ENCODE data around the gene ADIPOR2.

Gene ADIPOR2

DNA sequence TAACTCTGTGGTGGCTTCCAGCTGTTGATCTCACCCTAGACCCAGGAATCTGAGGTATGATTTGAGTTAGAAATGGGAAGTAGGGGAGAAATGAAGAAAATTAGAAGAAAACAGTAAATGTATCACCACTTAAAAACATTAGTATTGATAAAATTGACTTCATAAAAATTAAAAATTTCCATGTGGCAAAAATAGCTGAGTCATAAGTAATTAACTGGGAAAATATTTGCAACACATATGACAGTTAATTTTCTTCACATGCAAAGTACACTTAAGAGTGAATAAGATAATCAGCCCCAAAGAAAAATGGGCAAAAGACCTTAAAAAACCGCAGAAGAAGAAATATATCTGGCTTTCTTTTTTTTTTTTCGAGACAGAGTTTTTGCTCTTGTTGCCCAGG, 25.5 kb upstream of the ADIPOR2 start:
- no peak for DNase-seq (ENCODE audit: low read depth)
- TF ChIP-seq, protein P1, sequence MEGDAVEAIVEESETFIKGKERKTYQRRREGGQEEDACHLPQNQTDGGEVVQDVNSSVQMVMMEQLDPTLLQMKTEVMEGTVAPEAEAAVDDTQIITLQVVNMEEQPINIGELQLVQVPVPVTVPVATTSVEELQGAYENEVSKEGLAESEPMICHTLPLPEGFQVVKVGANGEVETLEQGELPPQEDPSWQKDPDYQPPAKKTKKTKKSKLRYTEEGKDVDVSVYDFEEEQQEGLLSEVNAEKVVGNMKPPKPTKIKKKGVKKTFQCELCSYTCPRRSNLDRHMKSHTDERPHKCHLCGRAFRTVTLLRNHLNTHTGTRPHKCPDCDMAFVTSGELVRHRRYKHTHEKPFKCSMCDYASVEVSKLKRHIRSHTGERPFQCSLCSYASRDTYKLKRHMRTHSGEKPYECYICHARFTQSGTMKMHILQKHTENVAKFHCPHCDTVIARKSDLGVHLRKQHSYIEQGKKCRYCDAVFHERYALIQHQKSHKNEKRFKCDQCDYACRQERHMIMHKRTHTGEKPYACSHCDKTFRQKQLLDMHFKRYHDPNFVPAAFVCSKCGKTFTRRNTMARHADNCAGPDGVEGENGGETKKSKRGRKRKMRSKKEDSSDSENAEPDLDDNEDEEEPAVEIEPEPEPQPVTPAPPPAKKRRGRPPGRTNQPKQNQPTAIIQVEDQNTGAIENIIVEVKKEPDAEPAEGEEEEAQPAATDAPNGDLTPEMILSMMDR (conservative IDR thresholded peaks at IDR 0.05; ENCODE audit: low read depth, low read length): no peak

DNA sequence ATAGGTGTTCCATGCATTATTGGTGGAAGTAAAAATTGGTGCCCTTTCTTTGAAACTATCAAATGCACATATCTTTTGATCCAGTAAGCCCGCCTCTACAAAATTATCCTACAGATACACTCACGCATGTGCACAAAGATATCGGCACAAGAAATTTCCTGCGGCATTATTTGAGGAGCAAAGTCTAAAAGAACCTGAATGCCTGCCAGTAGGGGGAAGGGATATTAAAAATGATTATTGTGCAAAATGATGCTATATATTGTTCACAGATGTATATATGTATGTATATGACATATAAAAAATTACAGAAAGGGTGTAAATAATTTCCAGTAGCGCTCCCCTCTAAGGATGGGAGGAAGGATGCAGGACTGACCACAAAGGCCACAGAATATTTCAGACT, 24.7 kb upstream of the ADIPOR2 start:
- TF ChIP-seq, protein P1 (conservative IDR thresholded peaks at IDR 0.05; ENCODE audit: low read depth, low read length): no peak
- DNase-seq (ENCODE audit: low read depth): no peak
- no peak overlapping the region for H3K4me3 ChIP-seq (ENCODE audit: low read length)

More for the DNA sequence above, 25.5 kb upstream of the ADIPOR2 start:
- no peak overlapping the region for H3K4me3 ChIP-seq (ENCODE audit: low read length)

DNA sequence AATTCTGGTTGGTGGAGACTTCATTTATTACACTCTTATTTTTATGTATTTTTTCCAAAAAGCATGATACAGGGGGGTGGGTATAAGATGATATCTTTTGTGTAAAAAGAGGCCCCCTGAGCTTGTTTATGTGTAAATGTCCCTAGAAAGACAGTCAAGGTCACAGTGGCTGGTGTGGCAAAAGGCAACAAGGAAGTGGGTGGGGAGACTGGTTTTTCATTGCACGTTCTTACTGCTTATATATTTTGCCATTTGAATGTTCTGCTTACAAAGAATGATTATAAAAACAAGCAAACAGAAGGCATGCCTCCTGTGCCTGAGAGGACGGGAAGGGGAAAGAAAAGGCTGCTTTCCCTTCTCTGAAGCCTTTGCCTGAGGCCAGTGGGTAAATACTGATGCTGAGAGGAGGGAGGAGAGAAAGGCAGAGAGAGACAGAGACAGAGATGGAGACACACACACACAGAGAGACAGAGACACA, 24.1 kb upstream of the ADIPOR2 start:
- no peak for DNase-seq (ENCODE audit: low read depth)
- no peak overlapping the region for H3K4me3 ChIP-seq (ENCODE audit: low read length)
- TF ChIP-seq, protein P1 (conservative IDR thresholded peaks at IDR 0.05; ENCODE audit: low read depth, low read length): no peak

DNA sequence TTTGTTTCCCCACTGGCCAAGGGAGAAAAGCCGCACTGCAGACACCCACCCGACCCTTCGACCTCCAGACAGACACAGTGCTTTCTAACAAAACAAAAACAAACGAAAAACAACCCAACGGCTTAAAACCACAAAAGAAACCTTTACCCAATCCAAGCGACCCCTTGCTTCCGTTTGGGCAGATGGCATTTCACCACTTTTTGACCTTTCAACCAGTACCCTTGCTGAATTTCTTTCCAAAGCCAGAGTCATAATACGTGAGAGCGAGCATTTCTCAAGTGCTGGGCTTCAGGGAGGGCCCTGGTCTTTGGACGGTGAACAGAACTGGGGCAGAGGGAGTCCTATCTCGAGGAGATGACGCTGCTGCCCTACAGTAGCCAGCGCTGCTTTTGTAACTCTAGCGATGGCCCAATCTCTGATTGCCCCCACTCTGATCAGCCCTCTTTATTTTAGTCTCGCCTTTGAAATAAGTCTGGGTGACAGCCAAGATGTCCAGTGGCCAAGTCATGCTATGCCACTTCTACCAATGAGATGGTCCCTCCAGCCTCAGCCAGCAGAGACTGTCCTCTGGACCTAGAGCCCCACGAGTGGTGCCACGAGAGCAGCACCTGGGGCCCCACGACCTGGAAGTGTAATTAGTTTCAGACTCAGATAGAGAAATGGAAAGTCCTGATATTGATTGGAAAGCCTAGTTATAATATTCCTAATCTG, 21.9 kb upstream of the ADIPOR2 start:
- no peak overlapping the region for H3K4me3 ChIP-seq (ENCODE audit: low read length)
- TF ChIP-seq, protein P1 (conservative IDR thresholded peaks at IDR 0.05; ENCODE audit: low read depth, low read length): no peak
- no peak for DNase-seq (ENCODE audit: low read depth)

DNA sequence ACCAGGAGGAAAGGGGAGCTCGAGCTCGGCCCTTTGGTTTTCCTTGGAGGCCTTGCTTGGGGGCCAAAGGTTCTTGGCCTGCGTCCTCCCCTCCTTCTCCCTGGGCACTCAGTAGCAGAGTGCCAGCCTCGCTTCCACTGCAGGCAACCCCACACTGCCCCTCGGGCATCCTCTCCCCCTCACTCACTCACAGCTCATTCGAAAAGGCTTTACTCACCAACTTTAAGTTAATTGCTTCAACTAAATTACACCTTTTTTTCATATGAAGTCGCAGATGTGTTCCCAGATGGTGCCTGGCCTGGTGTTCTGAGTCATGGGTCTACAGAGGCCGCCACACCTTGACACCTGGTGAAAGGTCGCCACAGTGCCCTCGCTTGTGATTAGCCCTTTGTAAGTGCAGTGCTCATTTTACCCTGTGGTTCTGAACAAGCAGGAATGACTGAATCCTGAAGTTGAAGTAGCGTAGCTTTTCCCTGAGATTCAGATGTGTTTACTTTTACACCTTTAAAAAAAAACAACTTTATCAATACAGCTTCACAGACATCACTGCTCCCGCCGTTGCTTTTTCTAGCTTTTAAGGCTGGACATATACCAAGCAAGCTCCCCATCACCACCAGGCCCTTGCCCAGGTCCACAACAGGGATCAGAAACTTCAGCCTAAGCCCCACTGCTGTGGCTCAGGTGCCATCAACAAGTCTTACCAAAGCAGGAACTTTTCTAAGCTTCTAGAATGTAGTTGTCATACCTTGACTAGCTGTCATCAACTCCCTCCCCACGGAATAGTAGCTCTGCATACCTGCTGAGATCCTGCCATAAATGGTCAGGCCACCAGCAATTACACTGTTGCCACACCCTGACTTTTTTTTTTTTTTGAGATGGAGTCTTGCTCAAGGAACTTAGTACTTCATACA, 20.3 kb upstream of the ADIPOR2 start:
- DNase-seq (ENCODE audit: low read depth): no peak
- H3K4me3 ChIP-seq (ENCODE audit: low read length): no peak overlapping the region
- TF ChIP-seq, protein P1 (conservative IDR thresholded peaks at IDR 0.05; ENCODE audit: low read depth, low read length): no peak

DNA sequence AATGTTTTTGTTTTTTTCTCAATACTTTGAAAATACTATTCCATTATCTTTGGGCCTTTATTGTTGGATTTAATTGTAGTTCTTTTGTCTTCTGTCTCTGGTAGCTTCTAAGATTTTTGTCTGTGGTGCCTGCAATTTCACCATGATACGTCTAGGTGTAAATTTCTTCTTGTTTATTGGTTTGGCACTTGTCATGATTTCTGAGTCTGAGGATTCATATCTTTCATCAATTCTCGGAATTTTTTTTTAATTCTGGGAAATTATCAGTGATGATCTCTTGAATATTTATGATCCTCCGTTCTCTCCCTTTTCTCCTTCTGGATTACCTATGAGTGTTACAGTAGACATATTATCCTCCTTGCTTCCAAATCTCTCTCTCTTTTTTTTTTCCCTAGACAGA, 14.8 kb upstream of the ADIPOR2 start:
- no peak for DNase-seq (ENCODE audit: low read depth)
- TF ChIP-seq, protein P1 (conservative IDR thresholded peaks at IDR 0.05; ENCODE audit: low read depth, low read length): no peak
- H3K4me3 ChIP-seq (ENCODE audit: low read length): no peak overlapping the region
